H9 (cell line): ENCODE data around the gene MZB1. TPM values are rescaled to one million over a fixed set of nuclear protein-coding genes. Genes with fewer than 3 reads are reported as not detected.

Experiments
- DNase-seq: peaks from one replicate; pipeline ENCODE4 v3.0.0-alpha.2; 2017
- H2AFZ ChIP-seq: one replicate; pipeline ENCODE4 v1.6.1; 2013; ENCODE audit warnings: mild to moderate bottlenecking, low read length, control low read depth, moderate library complexity
- H2AK5ac ChIP-seq: 2 replicates; pipeline ENCODE4 v1.6.1; 2013; ENCODE audit warnings: low read length, control low read depth, mixed read lengths; ENCODE audit not compliant: insufficient read length
- H2BK120ac ChIP-seq: one replicate; pipeline ENCODE4 v1.6.1; 2013; ENCODE audit warnings: low read depth, mild to moderate bottlenecking, low read length, control low read depth, inconsistent platforms; ENCODE audit not compliant: poor library complexity, severe bottlenecking
- H2BK12ac ChIP-seq: 2 replicates; pipeline ENCODE4 v1.6.1; 2013; ENCODE audit warnings: low read length, control low read depth, mixed read lengths, low read depth; ENCODE audit not compliant: insufficient read length
- H2BK15ac ChIP-seq: 2 replicates; pipeline ENCODE4 v1.6.1; 2013; ENCODE audit warnings: low read depth, low read length, control low read depth
- H2BK20ac ChIP-seq: one replicate; pipeline ENCODE4 v1.6.1; 2013; ENCODE audit warnings: low read depth, mild to moderate bottlenecking, low read length, control low read depth, inconsistent platforms; ENCODE audit not compliant: poor library complexity, severe bottlenecking
- H2BK5ac ChIP-seq: 2 replicates; pipeline ENCODE4 v1.6.1; 2013; ENCODE audit warnings: low read length, control low read depth, mixed read lengths; ENCODE audit not compliant: insufficient read length
- H3K14ac ChIP-seq: 2 replicates; pipeline ENCODE4 v1.6.1; 2013; ENCODE audit warnings: low read length, control low read depth; ENCODE audit not compliant: insufficient read depth
- H3K18ac ChIP-seq: 2 replicates; pipeline ENCODE4 v1.6.1; 2013; ENCODE audit warnings: low read depth, mild to moderate bottlenecking, mixed read lengths, low read length, control low read depth; ENCODE audit not compliant: insufficient read length
- H3K23ac ChIP-seq: 2 replicates; pipeline ENCODE4 v1.6.1; 2013; ENCODE audit warnings: low read length, control low read depth, mixed read lengths, low read depth; ENCODE audit not compliant: insufficient read length
- H3K23me2 ChIP-seq: 2 replicates; pipeline ENCODE4 v1.6.1; 2013; ENCODE audit warnings: low read depth, mild to moderate bottlenecking, mixed read lengths, low read length, control low read depth; ENCODE audit not compliant: insufficient read length, poor library complexity, severe bottlenecking
- H3K27ac ChIP-seq: 2 replicates; pipeline ENCODE4 v1.5.1; 2013; ENCODE audit warnings: low read length, control low read depth, mixed read lengths, low read depth; ENCODE audit not compliant: insufficient read length
- H3K27me3 ChIP-seq: 2 replicates; pipeline ENCODE4 v1.6.1; 2013; ENCODE audit warnings: low read length, control low read depth, inconsistent platforms; ENCODE audit not compliant: insufficient read depth
- H3K4ac ChIP-seq: 2 replicates; pipeline ENCODE4 v1.6.1; 2013; ENCODE audit warnings: low read depth, mild to moderate bottlenecking, control low read depth, inconsistent platforms, low read length, moderate library complexity
- H3K4me1 ChIP-seq: 2 replicates; pipeline ENCODE4 v1.6.1; 2013; ENCODE audit warnings: low read length, control low read depth, inconsistent platforms; ENCODE audit not compliant: insufficient read depth
- H3K4me2 ChIP-seq: 2 replicates; pipeline ENCODE4 v1.6.1; 2013; ENCODE audit warnings: low read length, control low read depth, mixed read lengths; ENCODE audit not compliant: insufficient read length, insufficient read depth
- H3K56ac ChIP-seq: 2 replicates; pipeline ENCODE4 v1.6.1; 2013; ENCODE audit warnings: low read depth, mild to moderate bottlenecking, mixed read lengths, low read length, control low read depth; ENCODE audit not compliant: insufficient read length
- H3K79me1 ChIP-seq: 2 replicates; pipeline ENCODE4 v1.6.1; 2013; ENCODE audit warnings: low read depth, mild to moderate bottlenecking, moderate library complexity, low read length, control low read depth, inconsistent platforms; ENCODE audit not compliant: insufficient read depth, poor library complexity, severe bottlenecking
- H3K79me2 ChIP-seq: 2 replicates; pipeline ENCODE4 v1.6.1; 2013; ENCODE audit warnings: low read length, control low read depth, inconsistent platforms; ENCODE audit not compliant: insufficient read depth
- H3K9ac ChIP-seq: 2 replicates; pipeline ENCODE4 v1.6.1; 2013; ENCODE audit warnings: low read length, control low read depth, mixed read lengths; ENCODE audit not compliant: insufficient read length; ENCODE audit errors: extremely low read depth
- H3K9me3 ChIP-seq: one replicate; pipeline ENCODE4 v1.6.1; 2013; ENCODE audit warnings: low read depth, low read length, inconsistent platforms; ENCODE audit not compliant: control insufficient read depth
- H3T11ph ChIP-seq: one replicate; pipeline ENCODE4 v1.6.1; 2013; ENCODE audit warnings: mild to moderate bottlenecking, low read length, control low read depth, inconsistent platforms
- H4K20me1 ChIP-seq: one replicate; pipeline ENCODE4 v1.6.1; 2013; ENCODE audit not compliant: control insufficient read depth, insufficient read length, insufficient read depth
- H4K5ac ChIP-seq: 2 replicates; pipeline ENCODE4 v1.6.1; 2013; ENCODE audit warnings: low read depth, mild to moderate bottlenecking, mixed read lengths, low read length, control low read depth; ENCODE audit not compliant: insufficient read length
- H4K8ac ChIP-seq: replicated peaks from 2 replicates; pipeline ENCODE4 v1.6.1; 2013; ENCODE audit warnings: low read length, control low read depth, mixed read lengths, low read depth; ENCODE audit not compliant: insufficient read length
- H4K91ac ChIP-seq: 2 replicates; pipeline ENCODE4 v1.6.1; 2013; ENCODE audit warnings: low read depth, mild to moderate bottlenecking, moderate library complexity, mixed read lengths, low read length, control low read depth; ENCODE audit not compliant: insufficient read length
- H3K27ac Mint-ChIP-seq, 3 experiments: 2 replicates in 2 of 3; 3 replicates in 1 of 3; pipeline ENCODE4 v1.8.0; 2020 to 2021; ENCODE audit warnings: mixed read lengths in 3 of 3, mild to moderate bottlenecking in 1 of 3, moderate library complexity in 1 of 3
- H3K27me3 Mint-ChIP-seq: 2 replicates; pipeline ENCODE4 v1.8.0; 2021; ENCODE audit warnings: low read depth, mild to moderate bottlenecking, moderate library complexity, mixed read lengths
- H3K36me3 Mint-ChIP-seq, 3 experiments: 2 replicates in 2 of 3; 3 replicates in 1 of 3; pipeline ENCODE4 v1.8.0; 2020 to 2021; ENCODE audit warnings: low read depth in 3 of 3, mixed read lengths in 3 of 3; ENCODE audit not compliant: insufficient read depth in 1 of 3
- H3K4me1 Mint-ChIP-seq, 2 experiments: 2 replicates each; pipeline ENCODE4 v1.8.0; 2020; ENCODE audit warnings: mixed read lengths in 2 of 2
- H3K4me3 Mint-ChIP-seq, 2 experiments: 2 replicates in 1 of 2; 3 replicates in 1 of 2; pipeline ENCODE4 v1.8.0; 2020 to 2021; ENCODE audit warnings: mild to moderate bottlenecking in 2 of 2, mixed read lengths in 2 of 2, moderate library complexity in 1 of 2
- H3K9me3 Mint-ChIP-seq, 2 experiments: 2 replicates in 1 of 2; 3 replicates in 1 of 2; pipeline ENCODE4 v1.8.0; 2020; ENCODE audit warnings: mild to moderate bottlenecking in 2 of 2, mixed read lengths in 2 of 2, moderate library complexity in 1 of 2
- CTCF ChIP-seq: fragments of 200-600 bp; sonication (generic); conservative IDR thresholded peaks from 3 replicates; pipeline ENCODE4 v1.8.0; 2021; ENCODE audit warnings: antibody characterized with exemption, mild to moderate bottlenecking
- WGBS: extraction: QIAGEN DNeasy Blood & Tissue Kit; methylation state at CpG from one replicate; pipeline ENCODE4 v1.1.7; 2013; ENCODE audit warnings: missing lambda C conversion rate, low lambda C conversion rate, mixed read lengths; ENCODE audit not compliant: insufficient read length; ENCODE audit errors: extremely low coverage; 5-methylcytosine and 5-hydroxymethylcytosine counted together
- total RNA-seq: library from RNA; stranded (reverse); gene quantifications from 2 replicates; pipeline ENCODE4 v1.2.1, GENCODE V29; 2021

MZB1 gene
- total RNA-seq, 1 experiment from 2014 or later = 0.31 TPM

- Histone ChIP-seq H3K4me1 (no peaks in the 10 kb centered on the region), H2AK5ac (no peak overlapping the region), H2BK20ac (no peak overlapping the region), H2BK5ac (no peak overlapping the region), H4K5ac (no peak overlapping the region), H3K23ac (no peak overlapping the region), H3K14ac (no peak overlapping the region), H3K27ac (no peak overlapping the region), H3K23me2 (no peaks in the 10 kb centered on the region), H3K4ac (no peak overlapping the region), H3K79me1 (no peaks in the 10 kb centered on the region), H2BK15ac (no peak overlapping the region), H3K27me3 (no peaks in the 10 kb centered on the region), H3K9me3 (no peaks in the 10 kb centered on the region), H3K18ac (no peak overlapping the region), H4K20me1 (no peaks in the 10 kb centered on the region), H3K4me2 (no peak overlapping the region), H3T11ph (no peak overlapping the region), H2BK120ac (no peak overlapping the region), H4K8ac (no peak overlapping the region), H2AFZ (no peak overlapping the region), H3K56ac (no peak overlapping the region), H3K79me2 (no peaks in the 10 kb centered on the region), H3K9ac (no peak overlapping the region), H2BK12ac (no peak overlapping the region), H4K91ac (no peak overlapping the region)
- WGBS = no CpG with 5 or more reads among the region's 1 CpG
- Mint-ChIP-seq H3K4me1 (peaks cover 15 to 25% of the 10 kb centered on the region in 2 experiments), H3K27ac (no peak overlapping the region), H3K4me3 (no peak overlapping the region), H3K9me3 (no peaks in the 10 kb centered on the region), H3K27me3 (peaks cover 1% of the 10 kb centered on the region), H3K36me3 (peaks cover 0 to 51% (median 40%) of the 10 kb centered on the region in 3 experiments; a peak in 6 of 7 replicates)
- DNase-seq = no peak
- no peak for TF ChIP-seq CTCF
These were observed 29.1 kb upstream of the MZB1 start for GRCh38 chr5:139418793-139419192.
